K562 (cell line): ENCODE data around the gene PHACTR3. TPM values are rescaled to one million over a fixed set of nuclear protein-coding genes. Genes with fewer than 3 reads are reported as not detected.

ENCODE experiments used
- ATAC-seq: fragments of 200-7000 bp; cut with Tn5 transposase; 3 replicates; pipeline ENCODE4 v1.9.1; 2020; ENCODE audit warnings: moderate library complexity
- BruUV-seq: library from RNA; stranded (reverse); fragments of 400-500 nt; replicated peaks from 2 replicates; lab custom pipeline; 2021; lab: Mats Ljungman, UMichigan
- CTCF ChIA-PET: fragments of 300-600 bp; formaldehyde crosslinking; extraction: SDS; loops from one replicate; lab custom pipeline; 2021; ENCODE audit warnings: low intra/inter-chr PET ratio; lab: Yijun Ruan, JAX
- POLR2A ChIA-PET: fragments of 300-600, 350-650 bp; sonication (Branson Sonifier 250); formaldehyde crosslinking; extraction: SDS; loops from one replicate; lab custom pipeline; 2021; ENCODE audit warnings: antibody characterized with exemption, inconsistent platforms; lab: Yijun Ruan, JAX
- DNase-seq, 4 experiments: peaks; one replicate each; pipeline versions ENCODE4 v3.0.0 to v3.0.0-alpha.2; 2011 to 2018; ENCODE audit warnings: low spot score in 3 of 4, mixed read lengths in 3 of 4; ENCODE audit errors: extremely low read depth in 1 of 4
- FAIRE-seq: peaks from 2 replicates; lab custom pipeline; 2011; peaks lifted over from hg19 to GRCh38; lab: Jason Lieb, UNC
- H2AFZ ChIP-seq: 2 replicates; pipeline ENCODE4 v1.6.0; 2011; ENCODE audit warnings: low read depth, low read length, control low read depth, inconsistent platforms
- H3K27ac ChIP-seq: fragments of 200-600 bp; 3 replicates; pipeline ENCODE4 v1.8.0; 2011; ENCODE audit warnings: low read depth, mild to moderate bottlenecking, control low read depth, inconsistent platforms, low read length, moderate library complexity, mixed read lengths; ENCODE audit errors: extremely low read depth
- H3K27me3 ChIP-seq, 2 experiments: fragments of 300-600 bp in 1 of 2; 2 replicates in 1 of 2; 3 replicates in 1 of 2; pipeline versions ENCODE4 v1.6.0 to v1.8.0; 2011; ENCODE audit warnings: inconsistent platforms in 2 of 2, low read length in 2 of 2, mild to moderate bottlenecking in 1 of 2, mixed read lengths in 1 of 2, moderate library complexity in 1 of 2; ENCODE audit not compliant: control insufficient read depth in 2 of 2, insufficient read depth in 2 of 2
- H3K36me3 ChIP-seq: fragments of 300-600 bp; 3 replicates; pipeline ENCODE4 v1.8.0; 2011; ENCODE audit warnings: mild to moderate bottlenecking, low read length, inconsistent platforms; ENCODE audit not compliant: control insufficient read depth, insufficient read depth
- H3K4me1 ChIP-seq, 2 experiments: fragments of 200-600 bp in 1 of 2; replicated peaks in 1 of 2; 2 replicates in 1 of 2; 3 replicates in 1 of 2; pipeline versions ENCODE4 v1.5.1 to v1.8.0; 2011; ENCODE audit warnings: inconsistent platforms in 2 of 2, low read length in 2 of 2, mild to moderate bottlenecking in 1 of 2, mixed read lengths in 1 of 2, moderate library complexity in 1 of 2; ENCODE audit not compliant: control insufficient read depth in 2 of 2, insufficient read depth in 2 of 2
- H3K4me2 ChIP-seq: 2 replicates; pipeline ENCODE4 v1.6.1; 2011; ENCODE audit warnings: low read length, control low read depth, inconsistent platforms, mixed read lengths; ENCODE audit not compliant: insufficient read depth
- H3K4me3 ChIP-seq: fragments of 200-600 bp; sonication (generic), shearing (Covaris generic); 2 replicates; pipeline ENCODE4 v1.5.1; 2016; ENCODE audit warnings: control low read depth, inconsistent platforms
- H3K79me2 ChIP-seq: fragments of 200-600 bp; 3 replicates; pipeline ENCODE4 v1.8.0; 2011; ENCODE audit warnings: low read length, inconsistent platforms; ENCODE audit not compliant: control insufficient read depth, insufficient read depth
- H3K9ac ChIP-seq, 2 experiments: 2 replicates each; pipeline versions ENCODE4 v1.6.0 to v1.6.1; 2011; ENCODE audit warnings: low read depth in 2 of 2, low read length in 2 of 2, control low read depth in 1 of 2, inconsistent platforms in 1 of 2, mild to moderate bottlenecking in 1 of 2, mixed read lengths in 1 of 2; ENCODE audit not compliant: insufficient read depth in 1 of 2
- H3K9me1 ChIP-seq: one replicate; pipeline ENCODE4 v1.6.0; 2011; ENCODE audit warnings: inconsistent platforms, mild to moderate bottlenecking, low read length, moderate library complexity; ENCODE audit not compliant: control insufficient read depth, insufficient read depth
- H3K9me3 ChIP-seq: replicated peaks from 2 replicates; pipeline ENCODE4 v1.5.1; 2011; ENCODE audit warnings: low read depth, low read length, inconsistent platforms; ENCODE audit not compliant: control insufficient read depth, insufficient read depth
- H4K20me1 ChIP-seq: replicated peaks from 2 replicates; pipeline ENCODE4 v1.6.1; 2011; ENCODE audit warnings: low read length, inconsistent platforms, mixed read lengths; ENCODE audit not compliant: control insufficient read depth, insufficient read depth
- MBD1 ChIP-seq: fragments of 250-450 bp; sonication (Bioruptor Pico); IDR thresholded peaks from 2 replicates; pipeline ENCODE4 v1.8.0; 2022; ENCODE audit warnings: inconsistent platforms
- STAT5A ChIP-seq: IDR thresholded peaks from 2 replicates; pipeline ENCODE4 v1.6.1; 2012; ENCODE audit warnings: low read length, inconsistent platforms, borderline replicate concordance
- TCF7 ChIP-seq: sonication (generic); IDR thresholded peaks from 2 replicates; pipeline ENCODE4 v1.6.1; 2016; ENCODE audit warnings: antibody characterized with exemption, borderline replicate concordance
- ZBTB1 ChIP-seq: sonication (generic); formaldehyde crosslinking; IDR thresholded peaks from 2 replicates; pipeline ENCODE4 v1.8.1; 2023; ENCODE audit warnings: missing genetic modification reagents, low read depth, mild to moderate bottlenecking, borderline replicate concordance
- ZNF347 ChIP-seq: fragments of 450-650 bp; formaldehyde crosslinking; IDR thresholded peaks from 2 replicates; pipeline ENCODE4 v1.4.0; 2020; ENCODE audit warnings: low read depth, mild to moderate bottlenecking, moderate library complexity
- WGBS: fragments of 100-300 bp; shearing (Covaris generic); methylation state at CpG from one replicate; pipeline ENCODE4 v1.1.6; 2016; ENCODE audit warnings: low coverage, mixed read lengths; ENCODE audit not compliant: insufficient coverage; ENCODE audit errors: missing lambda C conversion rate; 5-methylcytosine and 5-hydroxymethylcytosine counted together
- in situ Hi-C: fragments of 300-500 bp; cut with MboI; formaldehyde crosslinking; loops from 4 replicates; pipeline ENCODE4 v1.15.0; 2018; ENCODE audit warnings: inconsistent platforms, mixed read lengths
- intact Hi-C: fragments of 100-400 bp; cut with micrococcal nuclease; formaldehyde crosslinking; loops from 2 replicates; pipeline ENCODE4 v1.14.2; 2022
- polyA plus RNA-seq, 8 experiments: library from polyadenylated mRNA; depleted of rRNA in 4 of 8; stranded (reverse) in 5 of 8; unstranded in 3 of 8; fragments of >200 nt; fragmentation: Nextera tagmentation in 2 of 8; fragmentation: Illumina TruSeq in 1 of 8; extraction: Ambion mirVana in 2 of 8; extraction: Trizol in 1 of 8; gene quantifications; 2 replicates each; pipeline versions ENCODE4 v1.2.1 to v1.2.3, GENCODE V29; 2011 to 2014; ENCODE audit warnings: inconsistent platforms in 1 of 8, missing spikeins in 1 of 8
- total RNA-seq, 7 experiments: library from RNA; depleted of rRNA in 6 of 7; stranded (reverse); fragments of >200 nt in 6 of 7; fragmentation: Illumina TruSeq in 2 of 7; extraction: Trizol in 2 of 7; gene quantifications; 2 replicates each; pipeline versions ENCODE4 v1.2.1 to v1.2.3, GENCODE V29; 2011 to 2021; ENCODE audit warnings: low replicate concordance in 1 of 7

The PHACTR3 gene
- total and polyA plus RNA-seq, 9 of the 15 experiments (the other 6 are each of a cell fraction or from before 2014, with no cell fraction given) = not detected

- POLR2A ChIA-PET = no interaction called here
- H2AFZ ChIP-seq = no peak overlapping the region
These were observed 16.8 kb upstream of the PHACTR3 start for GRCh38 chr20:59587570-59587969.

More at GRCh38 chr20:59587570-59587969, 16.8 kb upstream of the PHACTR3 start:
- H4K20me1 ChIP-seq = no peaks in the 10 kb centered on the region
- WGBS = 0% methylated on average over 5 of the region's 6 CpGs
- BruUV-seq = no TSS peak
- no peaks in the 10 kb centered on the region for H3K9me3 ChIP-seq
- H3K4me2 ChIP-seq = no peak overlapping the region
- CTCF ChIA-PET = no interaction called here
- intact Hi-C loops = no loop called here
- no peaks in the 10 kb centered on the region for H3K9me1 ChIP-seq
- no peak overlapping the region for H3K4me3 ChIP-seq
- no peaks in the 10 kb centered on the region for H3K36me3 ChIP-seq
- no peak overlapping the region for H3K27ac ChIP-seq
- in situ Hi-C loops = no loop called here
- no peak for DNase-seq
- H3K9ac ChIP-seq = no peak overlapping the region
- no peaks in the 10 kb centered on the region for H3K4me1 ChIP-seq
- H3K79me2 ChIP-seq = no peaks in the 10 kb centered on the region
- peaks cover 9 to 69% of the 10 kb centered on the region in 2 experiments; a peak in 4 of 5 replicates for H3K27me3 ChIP-seq
- no peak for FAIRE-seq
- ATAC-seq = no peak
- no peak for TF ChIP-seq MBD1 (CRISPR knock-in tag)
- no peak for TF ChIP-seq ZBTB1 (CRISPR knock-in tag)
- no peak for TF ChIP-seq TCF7
- TF ChIP-seq STAT5A = no peak
- TF ChIP-seq ZNF347 = no peak
